Stimulated activated CD8-positive, alpha-beta memory T cell treated with anti-CD3 and anti-CD28 coated beads, Interleukin-4, amount 100 ng/mL, for 4 hours (primary cell): ENCODE data around the gene RERE.

Experiments used
- DNase-seq, 2 donors: peaks; one replicate each; pipeline ENCODE4 v3.0.0-alpha.2; 2020; ENCODE audit warnings: low read depth in 2 of 2, low spot score in 1 of 2

RERE gene

DNA sequence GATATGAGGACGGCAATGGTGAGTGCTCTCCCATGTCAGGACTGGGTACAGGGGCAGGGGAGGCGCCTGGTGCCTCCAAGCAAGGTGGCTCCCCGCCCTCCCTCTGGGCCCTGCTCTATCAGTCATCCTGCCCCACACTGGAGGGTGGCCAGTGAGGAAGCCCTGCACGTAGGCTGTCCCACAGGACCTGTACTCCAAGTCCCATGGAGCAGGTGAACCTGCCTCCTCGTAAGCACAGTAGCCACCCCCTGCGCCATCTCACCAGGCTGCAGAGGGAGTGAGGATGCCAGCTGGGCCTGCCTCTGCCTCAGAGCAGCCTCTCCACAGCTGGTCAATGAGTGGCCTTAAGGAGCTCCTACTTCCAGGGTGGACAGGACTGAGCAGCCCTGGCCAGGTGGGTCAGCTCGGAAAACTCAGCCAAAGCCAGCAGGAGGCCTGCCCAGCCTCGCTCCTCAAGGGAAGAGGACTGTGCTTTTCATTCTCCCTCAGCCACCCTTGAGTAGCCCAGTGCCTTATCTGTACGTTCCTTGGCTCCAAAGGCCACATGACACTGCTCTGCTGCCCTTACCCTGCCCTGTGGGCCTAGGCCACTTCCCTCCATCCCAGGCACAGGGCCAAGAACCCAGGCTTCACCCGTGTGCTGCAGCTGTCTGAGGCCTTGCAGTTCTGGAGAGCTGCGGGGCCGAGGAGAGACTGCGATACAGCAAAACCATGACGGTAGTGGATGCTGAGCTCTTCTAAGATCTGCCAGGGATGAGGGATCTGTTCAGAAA, 459.9 kb downstream of the RERE start:
- no peak for DNase-seq

DNA sequence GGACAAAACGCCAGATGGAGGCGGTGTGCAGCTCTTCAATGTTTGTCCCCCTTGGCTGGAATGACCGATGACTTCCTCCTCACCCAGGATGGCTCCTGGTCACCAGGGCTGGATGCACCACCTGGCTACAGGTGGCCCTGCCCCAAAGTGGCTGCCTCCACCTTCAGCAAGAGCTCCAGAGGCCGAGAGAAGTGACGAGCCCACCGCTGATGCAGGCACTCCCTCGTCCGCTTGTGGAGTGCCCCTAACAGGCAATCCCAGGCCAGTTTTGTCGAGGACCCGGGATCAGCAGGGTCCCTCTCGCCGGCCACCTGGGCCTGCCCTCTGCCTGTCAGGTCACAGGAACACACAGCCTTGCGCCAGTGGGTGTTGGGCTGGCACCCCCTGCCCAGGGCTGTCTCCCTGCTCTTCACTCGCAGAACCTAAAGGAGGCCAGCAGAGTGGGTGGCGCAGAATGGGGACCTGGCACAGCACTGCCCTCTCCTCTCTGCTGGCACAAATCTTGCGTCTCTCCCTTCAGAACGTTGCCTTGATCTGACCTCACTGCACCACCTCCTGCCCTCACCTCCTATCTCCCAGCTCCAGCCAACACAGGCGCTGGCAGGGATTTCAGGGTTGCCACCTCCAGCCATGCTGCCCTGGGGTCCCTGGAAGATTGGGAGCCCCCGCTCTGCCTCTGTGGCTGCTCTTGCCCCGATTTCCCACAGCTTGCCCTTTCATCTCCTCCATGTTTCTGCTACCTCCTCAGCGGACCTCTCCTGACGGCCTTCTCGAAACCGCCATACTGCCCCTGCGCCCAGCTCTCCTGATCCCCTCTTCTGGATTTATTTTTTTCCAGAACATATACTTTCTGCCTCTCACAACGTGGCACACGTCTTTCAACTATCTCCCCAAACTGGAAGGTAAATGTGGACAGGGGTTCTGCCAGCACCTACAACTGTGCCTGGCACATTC, 460.9 kb downstream of the RERE start:
- DNase-seq: no peak

DNA sequence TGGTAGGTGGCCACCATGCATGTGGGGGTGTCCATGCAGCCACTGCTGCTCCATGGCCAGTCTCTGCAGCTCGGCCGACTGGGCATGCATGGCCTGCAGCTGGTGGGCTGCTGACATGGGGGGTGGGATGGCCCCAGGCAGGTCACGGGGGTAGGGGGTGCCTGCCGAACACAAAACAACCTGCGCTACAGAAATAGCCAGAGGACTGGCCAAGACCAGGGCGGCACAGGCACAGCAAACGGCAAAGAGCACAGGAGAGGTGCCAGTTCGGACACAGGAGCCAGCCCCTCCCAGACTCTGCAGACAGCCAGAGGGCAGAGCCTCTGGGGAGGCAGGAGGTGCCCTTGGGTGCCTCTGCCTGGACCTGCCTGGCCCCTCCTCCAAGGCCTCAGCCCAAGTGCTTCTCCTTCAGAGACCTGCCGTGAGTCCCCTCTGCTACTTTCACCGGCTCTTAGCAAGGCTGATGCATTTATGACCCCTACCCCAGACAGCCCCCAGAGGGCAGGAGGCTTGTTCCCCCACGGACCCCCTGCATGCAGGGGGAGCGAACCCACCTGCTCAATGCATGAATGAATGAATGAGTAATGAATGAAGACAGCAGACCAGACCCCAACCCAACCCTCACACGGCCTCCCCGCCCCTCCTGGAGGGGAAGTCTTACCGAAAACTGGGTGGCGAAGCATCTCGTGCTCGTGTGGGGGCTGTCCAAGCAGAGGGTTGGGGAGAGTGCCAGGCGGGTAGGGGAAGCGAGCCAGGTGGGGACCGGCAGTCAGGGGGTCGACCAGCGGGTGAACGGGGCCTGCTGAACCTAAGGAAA, 461.8 kb downstream of the RERE start:
- no peak for DNase-seq

DNA sequence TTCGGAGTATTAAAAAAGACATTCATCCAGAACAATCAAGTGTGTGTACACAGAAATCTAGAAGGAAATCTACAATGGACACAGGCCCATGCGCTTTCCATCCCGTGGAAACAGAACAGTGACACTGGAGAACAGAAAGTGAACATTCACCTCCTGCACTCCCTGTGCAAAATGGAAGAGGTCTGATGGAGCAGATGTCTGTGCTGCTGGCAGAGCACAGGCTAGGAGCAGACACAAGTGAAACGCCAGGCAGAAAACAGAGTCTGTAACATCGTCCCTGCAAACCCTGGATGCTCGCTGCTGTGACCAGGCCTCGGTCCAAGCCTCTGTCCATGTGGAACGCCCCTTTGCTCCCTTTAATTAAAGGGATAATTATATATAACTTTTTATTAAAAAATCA, 463.4 kb downstream of the RERE start:
- no peak for DNase-seq

DNA sequence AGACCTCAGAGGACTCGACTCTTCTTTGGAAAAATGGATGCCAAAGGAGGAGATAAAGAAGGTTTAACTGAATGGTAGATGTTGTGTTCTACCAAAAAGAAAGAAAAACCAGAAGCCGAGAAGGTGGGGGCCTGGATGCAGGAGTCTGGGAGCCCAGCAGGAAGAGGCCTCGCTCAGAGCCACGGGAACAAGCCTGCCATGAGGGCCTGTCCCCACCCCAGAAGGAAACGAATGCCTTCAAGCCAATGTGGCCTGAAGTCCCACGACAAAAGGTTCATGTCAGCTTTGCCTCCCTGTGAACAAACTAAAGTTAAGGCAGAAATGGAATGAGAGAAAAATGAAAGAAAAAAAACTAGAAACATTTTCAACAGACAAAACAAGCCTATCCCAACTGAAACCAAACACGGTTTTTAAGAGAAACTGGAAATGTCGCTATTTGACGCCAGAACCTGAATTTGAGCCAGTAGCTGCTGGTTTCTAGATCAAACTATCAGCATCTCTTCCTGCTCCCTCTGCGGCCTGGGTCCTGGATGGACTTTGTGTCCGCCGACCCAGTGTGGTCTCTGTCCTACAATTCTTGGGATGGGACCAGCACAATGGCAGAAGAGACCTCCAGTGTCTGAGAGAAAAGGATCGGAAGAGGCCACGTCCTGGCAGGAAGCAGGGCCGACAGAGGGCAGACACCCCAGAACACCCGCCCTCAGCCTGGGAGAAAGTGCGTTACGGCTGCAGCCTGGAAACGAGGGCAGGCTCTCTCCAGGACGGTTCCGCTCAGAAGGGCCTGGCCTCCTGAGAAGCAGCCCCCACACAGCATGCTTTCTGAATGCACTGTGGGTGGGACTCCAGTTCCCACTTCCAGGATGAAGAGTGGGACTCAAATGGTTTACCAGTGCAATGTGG, 464.3 kb downstream of the RERE start:
- no peak for DNase-seq

DNA sequence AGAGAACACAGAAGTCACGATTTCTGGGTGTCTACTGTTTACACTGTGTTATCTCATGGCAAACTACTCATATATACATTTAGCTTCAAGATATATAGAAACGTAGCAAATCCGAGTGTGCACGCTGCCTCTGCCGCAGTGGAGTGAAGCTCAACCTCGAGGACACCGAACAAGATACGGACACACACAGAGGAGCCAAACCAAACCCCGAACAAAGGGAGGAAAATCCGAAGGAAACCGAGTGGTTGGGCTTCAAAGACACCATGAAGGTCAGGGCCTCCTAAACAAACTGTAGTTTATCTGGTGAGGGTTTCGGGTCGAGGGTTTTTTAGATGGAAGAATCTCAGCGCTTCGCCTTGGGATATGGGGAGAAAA, 465.0 kb downstream of the RERE start:
- no peak for DNase-seq

DNA sequence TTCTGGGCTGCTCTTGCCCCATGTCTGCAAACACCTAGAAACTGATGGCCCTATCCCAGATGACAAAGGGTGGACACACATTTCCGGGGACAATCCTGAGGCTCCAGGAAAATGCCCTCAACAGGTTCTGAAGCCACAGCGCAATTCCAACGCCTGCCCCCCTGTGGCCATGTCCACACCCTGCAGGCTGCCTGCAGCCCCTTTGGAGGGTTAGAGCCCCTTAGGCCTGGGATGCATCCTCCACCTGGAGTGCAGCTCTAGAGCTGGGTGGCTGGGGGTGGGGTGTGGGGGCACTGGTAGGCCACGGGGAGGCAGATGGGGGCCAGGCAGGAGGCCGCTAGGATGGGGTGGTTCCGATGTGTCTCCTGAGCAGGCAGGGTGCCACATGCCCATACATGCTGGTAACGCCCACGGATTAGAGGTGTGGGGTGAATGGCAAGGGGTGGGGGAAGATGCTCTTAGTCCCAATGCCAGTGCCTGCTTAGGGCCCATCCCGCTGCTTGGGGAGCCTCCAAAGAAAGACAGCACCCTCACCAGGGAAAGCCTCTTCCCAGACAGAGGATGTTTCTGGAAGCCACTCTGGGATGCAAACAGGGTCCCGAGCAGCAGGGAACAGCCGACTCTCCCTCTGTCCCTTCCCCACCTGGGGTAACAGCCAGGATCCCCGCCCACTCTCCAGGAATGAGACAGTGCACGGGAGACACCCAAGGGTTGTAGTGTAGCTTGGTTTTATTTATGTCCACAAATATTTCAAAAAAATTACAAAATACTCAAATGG, 465.6 kb downstream of the RERE start:
- no peak for DNase-seq

DNA sequence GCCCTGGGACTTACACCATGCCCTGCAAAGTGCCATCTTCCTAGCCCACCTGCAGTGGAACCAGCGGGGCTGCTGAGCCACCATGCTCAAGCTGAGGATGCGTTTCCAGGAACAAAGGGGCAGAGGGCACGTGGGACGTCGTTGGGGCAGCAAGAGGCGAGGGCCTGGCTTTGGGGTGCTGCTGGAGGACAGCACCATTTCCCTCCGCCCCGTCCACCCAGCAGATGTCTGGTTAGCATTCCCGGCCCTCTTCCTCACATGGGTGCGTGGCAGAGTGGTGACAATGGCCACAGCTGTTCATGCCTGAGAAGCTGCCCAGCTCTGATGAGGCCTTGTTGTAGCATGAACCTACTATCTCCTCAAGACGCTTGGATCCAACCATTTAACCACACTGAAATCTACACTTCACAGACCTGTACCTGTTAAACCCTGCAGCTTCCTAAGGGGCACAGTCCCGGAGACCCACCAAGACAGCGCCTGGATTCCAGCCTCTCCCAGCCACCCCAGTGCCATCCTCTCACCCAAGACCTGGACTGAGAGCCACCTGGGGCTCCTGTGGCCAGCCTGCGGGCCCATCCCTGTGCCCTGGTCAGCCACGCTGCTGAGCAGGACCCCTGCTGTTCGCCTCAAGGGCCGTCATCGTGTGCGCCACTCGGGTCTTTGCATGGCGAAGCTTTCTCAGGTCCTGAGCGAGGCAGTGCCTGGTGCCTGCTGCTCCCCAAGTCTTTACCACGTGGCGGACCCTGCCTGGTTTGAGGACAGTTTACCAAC, 466.3 kb downstream of the RERE start:
- DNase-seq: no peak

DNA sequence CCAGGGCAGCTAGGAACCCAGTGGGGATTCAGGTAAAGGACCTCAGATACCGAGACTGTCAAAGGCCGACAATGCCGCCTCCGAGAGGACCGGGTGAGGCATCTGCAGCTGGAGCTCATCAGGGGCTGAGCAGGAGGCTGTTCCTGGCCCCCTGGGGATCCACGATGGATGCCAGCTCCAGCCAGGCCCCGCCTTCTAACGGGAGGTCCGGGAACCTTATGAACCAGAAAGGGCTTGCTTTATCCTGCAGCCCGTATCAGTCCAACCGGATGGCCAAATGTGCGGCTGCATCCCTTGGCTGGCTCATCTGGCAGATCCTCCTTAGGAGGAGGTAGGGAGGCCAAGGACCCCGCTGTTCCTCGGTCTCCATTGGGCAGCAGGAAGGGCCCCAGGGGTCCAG, 467.5 kb downstream of the RERE start:
- no peak for DNase-seq

DNA sequence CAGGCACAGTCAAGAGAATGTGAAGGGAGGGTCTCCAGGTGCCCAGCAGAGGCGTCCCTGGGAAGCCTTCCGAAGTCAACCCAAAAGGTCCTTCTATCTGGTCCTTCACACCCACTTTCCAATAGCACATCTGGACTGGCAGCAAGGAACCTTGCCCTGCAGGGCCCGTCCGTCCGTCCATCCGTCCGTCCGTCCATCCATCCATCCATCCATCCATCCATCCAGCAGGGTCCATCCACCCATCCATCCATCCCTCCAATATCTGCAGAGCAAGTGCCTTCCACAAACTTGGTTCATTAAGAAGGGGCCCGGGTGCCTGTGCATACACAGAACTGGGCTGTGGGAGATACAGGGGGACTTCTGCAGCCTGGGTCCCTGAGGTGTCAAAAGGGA, 468.0 kb downstream of the RERE start:
- no peak for DNase-seq

DNA sequence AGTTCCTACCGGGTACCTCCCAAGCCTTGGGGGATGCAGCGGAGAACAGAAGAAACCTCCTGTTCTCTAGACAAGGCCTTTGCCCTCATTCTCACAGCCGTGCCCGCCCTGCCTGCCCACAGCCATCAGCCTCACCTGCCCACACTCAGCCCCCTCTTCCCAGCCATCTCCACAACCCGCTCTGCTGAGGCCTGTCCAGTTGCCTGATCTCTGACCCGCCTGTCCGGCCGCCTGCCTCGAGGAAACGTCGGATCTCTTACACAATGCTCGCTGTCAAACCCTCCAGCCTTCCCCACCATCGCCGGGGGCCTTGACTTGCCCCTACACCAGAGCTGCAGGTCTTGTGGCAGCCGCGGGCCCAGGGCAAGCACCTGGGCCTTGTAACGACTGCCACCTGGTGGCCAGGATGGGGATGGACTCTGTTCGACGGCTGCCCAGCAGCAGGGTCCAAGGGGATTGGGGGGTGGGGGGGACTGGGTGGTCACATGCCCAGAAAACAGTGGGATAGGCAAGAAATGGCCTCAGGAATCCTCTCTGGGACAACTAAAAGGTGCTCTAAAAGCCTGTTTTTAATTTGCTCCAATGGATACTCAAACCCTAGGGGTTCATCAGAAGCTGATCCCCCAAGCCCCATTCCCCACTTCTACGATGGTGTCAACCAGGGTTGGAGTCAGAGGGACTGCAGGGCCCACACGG, 468.5 kb downstream of the RERE start:
- peak; percentile 32 to 47 for DNase-seq

DNA sequence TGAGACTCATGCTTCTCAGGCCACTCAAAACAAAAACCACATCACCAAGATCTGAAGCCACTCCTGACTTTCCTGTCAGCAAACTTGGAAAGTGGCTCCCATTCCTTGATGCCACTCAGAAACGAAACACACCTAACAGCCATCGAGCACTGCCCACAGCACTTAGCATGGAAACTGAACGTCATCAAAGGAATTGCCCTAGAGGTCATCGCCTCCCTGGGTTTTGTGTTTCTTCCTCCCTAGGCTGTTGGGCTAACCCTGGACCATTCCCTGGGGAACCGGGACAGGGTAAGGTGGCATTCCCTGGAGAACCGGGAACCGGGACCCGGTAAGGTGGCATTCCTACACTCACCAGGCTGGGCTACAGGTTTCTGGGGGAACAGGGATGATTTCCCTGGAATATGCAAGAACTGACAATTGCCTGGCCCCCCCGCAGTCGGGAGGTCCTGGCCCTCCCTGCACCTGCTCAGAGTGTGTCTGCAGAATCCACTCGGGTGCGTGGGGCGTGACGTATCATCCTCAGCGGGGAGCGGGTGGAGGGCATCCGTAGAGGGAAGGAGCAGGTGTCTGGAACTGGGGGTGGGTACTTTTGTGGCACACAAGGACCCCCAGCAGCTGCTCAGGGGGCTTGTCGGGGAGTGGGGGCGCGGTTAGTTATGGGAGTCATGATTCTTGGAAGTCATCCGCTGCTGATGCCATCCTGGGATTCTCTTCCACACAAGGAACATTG, 469.2 kb downstream of the RERE start:
- no peak for DNase-seq

DNA sequence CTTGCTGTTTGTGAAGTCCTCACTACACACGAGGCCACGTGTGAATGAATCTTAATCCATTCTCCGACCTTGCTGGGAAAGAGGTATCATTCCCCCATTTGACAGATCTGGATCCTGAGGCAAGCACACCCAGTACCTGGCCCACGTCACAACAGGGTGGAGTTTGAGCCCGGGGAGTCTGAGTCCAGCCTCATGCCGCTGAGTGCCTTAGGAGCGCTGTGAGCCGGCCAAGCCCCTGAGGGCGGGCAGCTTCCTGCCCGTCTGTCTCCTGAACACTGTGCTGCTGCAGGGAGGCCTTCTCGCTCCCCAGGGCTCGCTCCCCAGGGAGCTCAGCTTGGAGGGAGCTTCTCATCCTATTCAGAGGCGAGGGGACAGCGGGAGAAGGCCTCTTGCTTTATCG, 469.8 kb downstream of the RERE start:
- DNase-seq: no peak

DNA sequence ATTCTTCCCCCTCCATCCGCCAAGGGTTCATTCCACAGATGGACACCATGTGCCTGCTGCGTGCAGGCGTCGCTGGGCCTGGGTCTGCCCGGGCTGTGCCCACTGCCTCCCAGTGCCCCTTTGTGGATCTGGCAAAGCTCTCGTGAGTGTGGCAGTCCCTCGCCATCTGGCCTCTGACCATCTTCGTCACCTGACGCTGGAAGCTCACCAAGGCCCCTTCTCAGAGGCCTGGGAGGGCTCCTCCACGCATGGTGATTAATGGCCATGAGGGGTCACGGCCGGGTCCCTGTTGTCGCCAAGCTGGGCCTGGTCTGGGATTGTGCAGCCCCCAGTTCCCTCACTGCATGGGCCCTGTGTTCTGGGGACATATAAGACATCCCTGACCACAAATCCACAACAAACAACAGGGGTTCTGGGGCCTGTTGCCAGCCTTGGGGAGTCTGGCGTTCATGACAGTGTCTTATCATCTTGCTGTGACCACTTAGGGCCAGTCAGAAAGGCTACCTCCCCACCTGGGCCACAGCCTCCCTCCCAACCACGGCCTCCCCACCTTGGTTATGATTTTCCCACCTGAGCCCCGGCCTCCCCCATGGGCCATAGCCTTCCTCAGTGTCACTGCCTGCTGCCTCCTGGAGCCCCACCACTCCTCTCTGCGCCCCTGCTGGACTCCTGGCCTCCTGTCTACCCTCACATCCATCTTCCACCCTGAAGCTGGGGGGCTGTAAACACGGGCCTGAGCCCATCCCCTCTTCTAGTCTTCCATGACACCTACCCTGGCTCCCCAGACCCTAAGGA, 471.6 kb downstream of the RERE start:
- DNase-seq: no peak

DNA sequence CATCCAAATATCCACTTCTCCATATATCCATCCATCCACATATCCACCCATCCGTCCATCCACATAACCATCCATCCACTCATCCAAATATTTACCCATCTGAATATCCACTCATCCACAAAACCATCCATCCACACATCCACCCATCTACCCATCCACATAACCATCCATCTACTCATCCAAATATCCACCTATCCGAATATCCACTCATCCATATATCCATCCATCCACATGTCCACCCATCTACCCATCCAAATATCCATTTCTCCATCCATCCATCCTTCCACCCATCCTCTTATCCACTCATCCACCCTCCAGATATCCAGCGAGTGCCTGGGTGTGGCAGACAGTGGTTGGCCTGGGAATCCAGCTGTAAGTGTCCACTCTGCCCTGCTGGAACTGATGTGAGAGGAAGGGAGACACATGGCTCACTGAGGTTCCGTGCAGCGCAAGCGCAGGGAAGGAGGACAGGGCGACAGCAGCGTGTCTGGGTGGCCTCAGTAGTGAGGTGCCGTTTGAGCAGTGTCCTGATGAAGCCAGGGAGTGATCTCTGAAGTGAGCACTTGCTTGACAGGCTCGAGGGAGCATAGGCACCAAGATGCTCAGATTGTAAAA, 472.4 kb downstream of the RERE start:
- DNase-seq: no peak

DNA sequence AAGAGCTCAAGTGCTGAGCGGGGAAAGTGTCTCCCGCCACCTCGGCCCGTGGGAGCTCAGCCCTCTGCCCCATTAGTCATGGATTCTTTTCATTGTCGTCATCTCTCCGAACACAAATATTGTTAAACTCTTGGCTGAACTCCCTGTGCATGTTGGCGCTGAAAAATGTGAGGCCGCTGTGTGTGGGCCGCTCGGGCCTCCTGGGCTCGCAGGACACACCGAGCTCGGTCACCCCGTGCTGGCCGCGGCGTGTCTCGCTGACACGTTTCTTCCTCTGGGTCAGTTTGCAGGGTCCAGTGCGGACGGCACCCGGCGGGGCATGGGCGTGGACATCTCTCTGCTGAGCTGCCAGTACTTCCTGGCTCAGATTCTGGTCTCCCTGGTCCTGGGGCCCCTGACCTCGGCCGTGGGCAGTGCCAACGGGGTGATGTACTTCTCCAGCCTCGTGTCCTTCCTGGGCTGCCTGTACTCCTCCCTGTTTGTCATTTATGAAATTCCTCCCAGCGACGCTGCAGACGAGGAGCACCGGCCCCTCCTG, 473.9 kb downstream of the RERE start:
- no peak for DNase-seq
